ENCODE measurements around the gene KCNG2.
A peak's percentile ranks its signal among the peaks of the same experiment; 100 is the strongest.

Gene KCNG2

GRCh38 chr18:79900610-79901570 lies 103.2 kb downstream of the KCNG2 start:
- ATAC-seq (replicated peaks; ENCODE audit: extremely low read depth, poor library complexity, severe bottlenecking) (no peak), DNase-seq (ENCODE audit: low spot score in 2 of 2) (peak in 1 of 2 donors; percentile 6)
- H3K9me3 Mint-ChIP-seq: peaks cover 15% of the 10 kb centered on the region
- peak overlapping the region; percentile 39 for H3K27ac Mint-ChIP-seq (ENCODE audit: low read depth)
- no peaks in the 10 kb centered on the region for H3K27me3 Mint-ChIP-seq
- no peaks in the 10 kb centered on the region for H3K4me1 Mint-ChIP-seq
- H3K4me3 Mint-ChIP-seq: no peak overlapping the region
- peaks cover 9% of the 10 kb centered on the region for H3K36me3 Mint-ChIP-seq (ENCODE audit: insufficient read depth)

DNA sequence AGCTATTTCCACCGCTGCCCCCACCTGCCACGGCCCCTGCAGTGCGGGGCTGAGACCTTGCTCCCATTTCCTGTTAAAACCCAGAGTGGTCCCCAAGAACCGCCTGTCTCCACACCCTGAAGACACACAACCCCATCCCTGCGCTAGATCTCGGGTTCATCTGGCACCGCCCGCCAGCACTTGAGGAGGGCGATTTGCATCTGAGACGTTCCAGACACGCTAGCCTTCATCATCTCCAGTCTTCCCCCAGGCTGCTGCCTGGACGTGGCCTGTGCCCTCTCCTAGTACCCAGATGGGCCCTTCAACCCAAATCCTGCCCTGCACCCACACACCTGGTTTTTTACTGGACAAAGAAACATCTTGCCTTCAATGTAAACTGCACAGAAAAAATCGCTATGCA lies 103.9 kb downstream of the KCNG2 start:
- Mint-ChIP-seq H3K4me1 (no peaks in the 10 kb centered on the region), H3K36me3 (ENCODE audit: insufficient read depth) (peaks cover 9% of the 10 kb centered on the region), H3K4me3 (no peak overlapping the region), H3K27me3 (no peaks in the 10 kb centered on the region), H3K9me3 (peaks cover 14% of the 10 kb centered on the region), H3K27ac (ENCODE audit: low read depth) (peak overlapping the region; percentile 39)
- ATAC-seq (replicated peaks; ENCODE audit: extremely low read depth, poor library complexity, severe bottlenecking) (no peak), DNase-seq (ENCODE audit: low spot score in 2 of 2) (no peak)

DNA sequence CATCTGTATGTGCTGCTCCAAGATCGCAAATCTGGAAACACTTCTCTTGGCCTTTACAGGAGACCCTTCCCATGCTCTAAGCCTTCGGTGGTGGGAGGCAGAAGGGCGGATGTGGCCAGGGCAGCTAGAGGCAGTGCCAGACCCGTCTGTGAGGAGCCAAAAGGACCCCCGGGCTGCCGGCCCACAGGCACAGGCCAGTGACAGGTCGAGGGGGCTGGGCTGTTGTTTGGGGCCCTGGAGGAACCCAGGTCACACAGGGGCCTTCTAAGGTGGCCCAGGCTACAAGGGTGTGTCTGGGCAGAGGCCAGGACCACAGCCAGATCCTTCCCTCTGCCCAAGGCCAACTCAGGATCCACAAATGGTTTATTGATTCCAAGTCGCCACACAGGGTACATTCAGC lies 104.3 kb downstream of the KCNG2 start:
- Mint-ChIP-seq H3K4me3 (no peak overlapping the region), H3K27me3 (no peaks in the 10 kb centered on the region), H3K9me3 (peaks cover 10% of the 10 kb centered on the region), H3K4me1 (no peaks in the 10 kb centered on the region), H3K27ac (ENCODE audit: low read depth) (no peak overlapping the region), H3K36me3 (ENCODE audit: insufficient read depth) (peaks cover 9% of the 10 kb centered on the region)
- ATAC-seq (replicated peaks; ENCODE audit: extremely low read depth, poor library complexity, severe bottlenecking) (no peak), DNase-seq (ENCODE audit: low spot score in 2 of 2) (no peak)

GRCh38 chr18:79902640-79903039 lies 104.9 kb downstream of the KCNG2 start:
- no peak overlapping the region for H3K27ac Mint-ChIP-seq (ENCODE audit: low read depth)
- no peaks in the 10 kb centered on the region for H3K27me3 Mint-ChIP-seq
- DNase-seq (ENCODE audit: low spot score in 2 of 2) (no peak), ATAC-seq (replicated peaks; ENCODE audit: extremely low read depth, poor library complexity, severe bottlenecking) (no peak)
- peaks cover 4% of the 10 kb centered on the region for H3K9me3 Mint-ChIP-seq
- H3K36me3 Mint-ChIP-seq (ENCODE audit: insufficient read depth): peaks cover 7% of the 10 kb centered on the region
- no peaks in the 10 kb centered on the region for H3K4me1 Mint-ChIP-seq
- no peak overlapping the region for H3K4me3 Mint-ChIP-seq

DNA sequence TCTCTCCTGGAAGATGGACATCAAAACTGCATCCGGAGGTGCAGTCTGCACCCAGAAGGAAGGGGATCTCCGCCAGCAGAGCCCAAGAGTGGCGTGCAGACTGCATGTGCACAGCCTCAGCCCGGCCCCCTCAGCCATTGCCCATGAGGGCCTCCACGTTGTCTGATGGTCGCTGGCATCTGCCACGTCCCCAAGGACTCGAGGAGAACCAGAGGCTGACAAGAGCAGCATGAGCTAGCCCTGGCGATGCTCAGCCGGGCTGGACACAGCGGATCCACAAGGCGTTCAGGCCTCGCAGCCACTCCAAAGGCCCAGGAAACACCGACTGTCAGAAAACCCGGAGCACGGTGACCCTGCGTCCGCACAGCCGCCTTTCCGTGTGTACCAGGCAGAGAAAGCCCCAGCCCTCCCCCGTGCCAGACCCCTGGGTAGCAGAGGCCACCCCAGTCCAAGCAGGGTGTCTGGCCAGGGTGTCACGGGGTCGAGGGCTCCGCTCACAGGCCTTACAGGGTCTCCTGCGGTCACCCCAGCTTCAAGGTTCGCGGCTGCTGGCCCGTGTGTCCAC lies 105.4 kb downstream of the KCNG2 start:
- no peaks in the 10 kb centered on the region for H3K4me1 Mint-ChIP-seq
- no peaks in the 10 kb centered on the region for H3K9me3 Mint-ChIP-seq
- DNase-seq (ENCODE audit: low spot score in 2 of 2) (no peak), ATAC-seq (replicated peaks; ENCODE audit: extremely low read depth, poor library complexity, severe bottlenecking) (no peak)
- H3K4me3 Mint-ChIP-seq: no peak overlapping the region
- no peak overlapping the region for H3K27ac Mint-ChIP-seq (ENCODE audit: low read depth)
- peaks cover 8% of the 10 kb centered on the region for H3K36me3 Mint-ChIP-seq (ENCODE audit: insufficient read depth)
- no peaks in the 10 kb centered on the region for H3K27me3 Mint-ChIP-seq

- H3K4me3 Mint-ChIP-seq: no peak overlapping the region
- H3K27ac Mint-ChIP-seq (ENCODE audit: low read depth): no peak overlapping the region
- H3K9me3 Mint-ChIP-seq: no peaks in the 10 kb centered on the region
- peaks cover 8% of the 10 kb centered on the region for H3K36me3 Mint-ChIP-seq (ENCODE audit: insufficient read depth)
- no peaks in the 10 kb centered on the region for H3K4me1 Mint-ChIP-seq
- no peak for ATAC-seq (replicated peaks; ENCODE audit: extremely low read depth, poor library complexity, severe bottlenecking)
- DNase-seq (ENCODE audit: low spot score in 2 of 2): peak in 1 of 2 donors; percentile 8
- no peaks in the 10 kb centered on the region for H3K27me3 Mint-ChIP-seq
Measured at GRCh38 chr18:79903787-79904356, 106.1 kb downstream of the KCNG2 start.

DNA sequence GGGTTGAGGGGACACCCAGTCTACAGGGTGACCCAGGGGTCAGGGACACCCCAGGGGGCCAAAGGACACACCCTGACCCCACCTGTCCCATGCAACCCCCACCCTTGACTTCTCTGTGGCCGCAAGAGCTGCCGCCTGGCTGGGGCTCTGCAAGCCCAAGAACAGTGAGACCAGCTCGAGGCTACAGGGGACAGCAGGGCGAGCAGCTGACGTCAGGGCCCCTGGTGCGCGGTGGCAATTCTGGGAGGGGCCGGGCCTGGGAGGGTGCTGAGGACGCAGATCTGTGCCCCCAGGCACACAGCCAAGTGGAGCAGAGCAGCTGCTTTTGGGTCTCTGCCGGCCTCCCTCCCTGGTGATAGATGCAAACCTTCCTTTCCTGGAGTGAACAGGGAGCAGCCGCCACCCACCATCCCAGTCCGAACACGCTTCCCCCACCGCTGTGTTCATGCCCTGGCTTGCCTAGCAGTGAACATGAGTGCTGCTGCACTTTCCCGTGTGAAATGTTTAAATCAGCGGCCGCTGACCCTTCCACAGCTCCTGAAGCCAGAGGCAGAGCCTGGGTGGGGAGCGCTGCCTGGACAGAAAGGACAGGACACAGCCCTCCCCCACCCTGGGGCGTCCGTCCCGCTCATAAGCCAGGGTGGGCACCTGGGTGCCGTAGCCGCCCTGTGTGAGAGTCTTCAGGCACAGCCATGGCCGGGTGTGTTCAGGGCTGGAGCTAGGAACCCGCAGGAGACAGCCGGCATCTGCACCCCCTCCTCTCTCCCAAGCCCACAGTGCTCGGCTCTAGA lies 106.8 kb downstream of the KCNG2 start:
- ATAC-seq (replicated peaks; ENCODE audit: extremely low read depth, poor library complexity, severe bottlenecking) (no peak), DNase-seq (ENCODE audit: low spot score in 2 of 2) (no peak)
- Mint-ChIP-seq H3K9me3 (no peaks in the 10 kb centered on the region), H3K27me3 (no peaks in the 10 kb centered on the region), H3K4me3 (no peak overlapping the region), H3K36me3 (ENCODE audit: insufficient read depth) (peaks cover 8% of the 10 kb centered on the region), H3K4me1 (peaks cover 5% of the 10 kb centered on the region), H3K27ac (ENCODE audit: low read depth) (no peak overlapping the region)

DNA sequence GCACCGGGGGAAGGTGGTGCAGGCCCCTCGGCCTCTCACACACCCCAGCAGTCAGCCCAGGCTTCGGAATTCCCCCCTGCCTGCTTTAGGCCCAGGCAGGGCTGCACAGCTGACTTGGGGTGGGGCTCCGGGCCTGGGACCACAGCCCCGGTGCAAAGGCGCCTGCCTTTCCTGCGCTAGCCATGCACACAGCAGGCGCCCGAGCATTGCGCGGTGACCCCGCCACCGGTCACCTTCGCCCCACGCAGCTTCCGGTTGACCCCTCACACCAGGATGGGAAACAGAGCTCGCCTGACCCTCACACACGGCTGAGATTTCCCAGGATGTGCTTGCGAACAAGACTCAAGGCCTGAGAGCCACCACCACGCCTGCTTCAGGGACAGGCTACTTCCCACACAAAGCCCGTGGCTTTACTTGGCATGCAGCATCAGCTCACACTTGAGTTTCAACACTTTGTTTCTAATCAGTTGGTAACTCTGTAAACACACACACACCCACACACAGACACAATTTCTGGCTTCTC lies 107.7 kb downstream of the KCNG2 start:
- Mint-ChIP-seq H3K4me3 (no peak overlapping the region), H3K4me1 (peaks cover 9% of the 10 kb centered on the region), H3K36me3 (ENCODE audit: insufficient read depth) (peaks cover 8% of the 10 kb centered on the region), H3K9me3 (no peaks in the 10 kb centered on the region), H3K27ac (ENCODE audit: low read depth) (no peak overlapping the region), H3K27me3 (no peaks in the 10 kb centered on the region)
- no peak for DNase-seq (ENCODE audit: low spot score in 2 of 2)
- ATAC-seq (replicated peaks; ENCODE audit: extremely low read depth, poor library complexity, severe bottlenecking): no peak

DNA sequence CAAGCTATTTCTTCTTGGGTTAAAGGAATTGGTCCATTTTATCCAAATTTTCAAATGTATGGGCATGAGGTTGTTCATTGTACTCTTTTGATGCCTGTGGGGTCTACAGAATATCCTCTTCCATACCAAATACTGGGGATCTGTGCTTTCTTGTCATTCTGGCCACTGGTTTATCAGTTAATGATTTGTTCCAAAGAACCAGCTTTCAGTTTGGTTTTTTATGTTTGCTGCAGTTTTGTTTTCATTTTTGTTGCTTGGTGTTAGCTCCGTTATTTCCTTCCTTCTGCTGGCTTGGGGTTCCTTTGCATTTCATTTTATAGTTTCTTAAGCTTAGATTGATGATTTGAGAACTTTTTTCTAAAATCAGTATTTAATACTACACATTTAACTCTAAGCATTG lies 108.3 kb downstream of the KCNG2 start:
- H3K4me1 Mint-ChIP-seq: peaks cover 14% of the 10 kb centered on the region
- no peaks in the 10 kb centered on the region for H3K27me3 Mint-ChIP-seq
- peaks cover 8% of the 10 kb centered on the region for H3K36me3 Mint-ChIP-seq (ENCODE audit: insufficient read depth)
- H3K4me3 Mint-ChIP-seq: no peak overlapping the region
- no peak overlapping the region for H3K27ac Mint-ChIP-seq (ENCODE audit: low read depth)
- no peak for DNase-seq (ENCODE audit: low spot score in 2 of 2)
- ATAC-seq (replicated peaks; ENCODE audit: extremely low read depth, poor library complexity, severe bottlenecking): no peak
- no peaks in the 10 kb centered on the region for H3K9me3 Mint-ChIP-seq

DNA sequence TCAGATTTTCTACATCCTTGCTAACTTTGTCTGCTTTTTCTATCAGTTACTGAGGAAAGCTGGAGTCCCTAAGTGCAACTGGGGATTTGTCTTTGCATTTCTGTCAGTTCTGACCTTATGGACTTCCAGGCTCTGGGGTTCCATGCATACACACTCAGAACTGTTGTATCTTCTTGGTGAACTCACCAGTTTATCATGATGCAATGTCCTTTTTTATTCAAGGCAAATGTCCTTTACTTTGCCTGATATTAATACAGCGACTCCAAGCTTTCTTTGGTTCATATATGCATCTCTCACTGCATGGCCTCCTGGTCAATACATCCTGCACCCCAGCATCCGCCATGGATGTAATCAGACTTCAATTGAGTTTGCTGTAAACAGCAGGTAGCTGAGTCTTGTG lies 109.0 kb downstream of the KCNG2 start:
- H3K27ac Mint-ChIP-seq (ENCODE audit: low read depth): no peak overlapping the region
- DNase-seq (ENCODE audit: low spot score in 2 of 2) (no peak), ATAC-seq (replicated peaks; ENCODE audit: extremely low read depth, poor library complexity, severe bottlenecking) (no peak)
- no peak overlapping the region for H3K4me3 Mint-ChIP-seq
- H3K36me3 Mint-ChIP-seq (ENCODE audit: insufficient read depth): peaks cover 6% of the 10 kb centered on the region
- no peaks in the 10 kb centered on the region for H3K27me3 Mint-ChIP-seq
- H3K9me3 Mint-ChIP-seq: no peaks in the 10 kb centered on the region
- H3K4me1 Mint-ChIP-seq: peaks cover 16% of the 10 kb centered on the region

DNA sequence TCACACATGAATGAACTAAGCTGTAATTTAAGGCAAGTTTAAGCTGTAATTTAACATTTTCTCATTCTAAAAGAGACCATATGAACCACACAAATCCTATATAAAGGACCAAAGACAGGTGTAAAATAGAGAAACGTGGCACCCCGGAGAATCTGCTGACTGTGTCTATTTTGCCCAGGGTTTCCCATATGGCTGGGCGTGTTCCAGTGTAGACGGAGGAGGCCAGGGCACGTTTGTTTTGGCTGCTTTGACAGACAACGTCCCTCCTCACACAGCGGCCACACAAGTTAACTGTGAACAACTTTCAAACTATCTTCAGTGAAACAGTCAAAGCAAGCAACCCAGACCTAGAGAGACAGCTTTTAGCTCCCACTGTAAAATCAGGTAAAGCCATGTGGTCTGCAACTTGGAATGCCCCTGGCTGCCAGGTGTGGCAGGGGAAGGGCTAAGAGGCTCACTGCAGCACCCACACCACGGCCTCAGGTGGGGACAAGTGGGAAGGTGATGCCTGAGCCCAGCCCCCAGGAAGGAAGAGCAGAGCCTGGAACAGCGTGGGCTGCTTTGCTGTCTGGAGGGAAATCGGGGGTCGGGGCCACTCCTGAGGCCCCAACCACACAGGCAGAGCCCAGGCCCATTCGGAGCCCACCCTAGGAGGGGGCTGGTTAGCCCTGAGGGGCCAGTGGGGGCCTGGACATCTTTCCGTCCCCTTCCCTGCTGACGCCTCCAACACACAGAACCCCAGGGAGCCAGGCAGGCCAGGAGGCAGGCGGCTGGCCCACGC lies 113.0 kb downstream of the KCNG2 start:
- H3K36me3 Mint-ChIP-seq (ENCODE audit: insufficient read depth): peaks cover 10% of the 10 kb centered on the region
- no peaks in the 10 kb centered on the region for H3K27me3 Mint-ChIP-seq
- H3K4me3 Mint-ChIP-seq: no peak overlapping the region
- ATAC-seq (replicated peaks; ENCODE audit: extremely low read depth, poor library complexity, severe bottlenecking) (no peak), DNase-seq (ENCODE audit: low spot score in 2 of 2) (no peak)
- H3K27ac Mint-ChIP-seq (ENCODE audit: low read depth): no peak overlapping the region
- H3K9me3 Mint-ChIP-seq: no peaks in the 10 kb centered on the region
- H3K4me1 Mint-ChIP-seq: peaks cover 38% of the 10 kb centered on the region
